Neural cell (in vitro differentiated cells): ENCODE results near the gene TRPV3. TPM values are rescaled to one million over a fixed set of nuclear protein-coding genes. Genes with fewer than 3 reads are reported as not detected.
"Not testable (repeated sequence)": the region's sequence is repeated elsewhere in the genome, so short reads cannot be mapped to it uniquely, and the experiment has no call there.

Experiments used
- H2AFZ ChIP-seq: fragments of 200-600, 300-800 bp; sonication (generic), shearing (Covaris generic); 2 replicates; pipeline ENCODE4 v1.6.0; 2014; ENCODE audit warnings: low read depth, mild to moderate bottlenecking, antibody characterized with exemption, low read length, moderate library complexity
- H3F3A ChIP-seq: fragments of 200-600 bp; shearing (Covaris generic); 2 replicates; pipeline ENCODE4 v1.6.1; 2016; ENCODE audit warnings: mild to moderate bottlenecking, moderate library complexity, mixed read lengths, antibody characterized with exemption, low read length; ENCODE audit not compliant: insufficient read depth, poor library complexity, severe bottlenecking
- H3K27ac ChIP-seq: fragments of 200-600, 300-800 bp; sonication (generic), shearing (Covaris generic); 2 replicates; pipeline ENCODE4 v1.5.1; 2014; ENCODE audit warnings: mild to moderate bottlenecking, low read length, moderate library complexity
- H3K27me3 ChIP-seq: fragments of 300-800, 200-600 bp; sonication (generic), shearing (Covaris generic); 2 replicates; pipeline ENCODE4 v1.6.0; 2014; ENCODE audit warnings: mild to moderate bottlenecking, low read depth, low read length, moderate library complexity; ENCODE audit not compliant: insufficient read depth
- H3K36me3 ChIP-seq: fragments of 300-800, 200-600 bp; sonication (generic), shearing (Covaris generic); 2 replicates; pipeline ENCODE4 v1.5.1; 2014; ENCODE audit warnings: mild to moderate bottlenecking, antibody characterized with exemption, low read length, moderate library complexity; ENCODE audit not compliant: insufficient read depth
- H3K4me2 ChIP-seq: fragments of 300-800, 200-600 bp; sonication (generic), shearing (Covaris generic); 2 replicates; pipeline ENCODE4 v1.6.0; 2014; ENCODE audit warnings: mild to moderate bottlenecking, low read length
- H3K4me3 ChIP-seq: fragments of 300-800, 200-600 bp; sonication (generic), shearing (Covaris generic); 2 replicates; pipeline ENCODE4 v1.5.1; 2014; ENCODE audit warnings: mild to moderate bottlenecking, low read length, moderate library complexity
- H3K79me2 ChIP-seq: fragments of 200-600 bp; shearing (Covaris generic); replicated peaks from 2 replicates; pipeline ENCODE4 v1.6.0; 2014; ENCODE audit warnings: mild to moderate bottlenecking, low read length, moderate library complexity; ENCODE audit not compliant: insufficient read depth
- H3K9ac ChIP-seq: fragments of 300-800, 200-600 bp; sonication (generic), shearing (Covaris generic); 2 replicates; pipeline ENCODE4 v1.6.1; 2016; ENCODE audit warnings: mild to moderate bottlenecking, low read length, mixed read lengths
- H3K9me2 ChIP-seq: fragments of 200-600 bp; shearing (Covaris generic); 2 replicates; pipeline ENCODE4 v1.6.1; 2016; ENCODE audit warnings: mild to moderate bottlenecking, low read length, mixed read lengths; ENCODE audit not compliant: insufficient read depth
- H3K9me3 ChIP-seq: fragments of 200-600, 300-800 bp; sonication (generic), shearing (Covaris generic); 2 replicates; pipeline ENCODE4 v1.6.1; 2016; ENCODE audit warnings: mild to moderate bottlenecking, mixed run types, low read length, moderate library complexity, mixed read lengths
- H4K20me1 ChIP-seq: fragments of 200-600 bp; shearing (Covaris generic); 2 replicates; pipeline ENCODE4 v1.6.1; 2016; ENCODE audit warnings: mild to moderate bottlenecking, mixed run types; ENCODE audit not compliant: insufficient read depth
- EP300 ChIP-seq: fragments of 450-650 bp; conservative IDR thresholded peaks from 2 replicates; pipeline ENCODE4 v1.6.1; 2014; ENCODE audit warnings: antibody characterized with exemption, mild to moderate bottlenecking, moderate library complexity; ENCODE audit not compliant: poor library complexity, severe bottlenecking
- EZH2 ChIP-seq: fragments of 200-600, 300-800 bp; shearing (Covaris generic), sonication (generic); IDR thresholded peaks from 2 replicates; pipeline ENCODE4 v1.6.1; 2014; ENCODE audit warnings: antibody characterized with exemption, low read length, borderline replicate concordance, mild to moderate bottlenecking; ENCODE audit not compliant: insufficient read depth, poor library complexity, severe bottlenecking
- MXI1 ChIP-seq: fragments of 450-650 bp; conservative IDR thresholded peaks from 2 replicates; pipeline ENCODE4 v1.6.1; 2014; ENCODE audit warnings: antibody characterized with exemption, mild to moderate bottlenecking; ENCODE audit not compliant: poor library complexity, severe bottlenecking
- POLR2AphosphoS5 ChIP-seq: IDR thresholded peaks from 2 replicates; pipeline ENCODE4 v1.6.1; 2012
- RAD21 ChIP-seq: fragments of 450-650 bp; conservative IDR thresholded peaks from 2 replicates; pipeline ENCODE4 v1.6.1; 2014; ENCODE audit warnings: antibody characterized with exemption, mild to moderate bottlenecking, moderate library complexity
- SMC3 ChIP-seq: fragments of 450-650 bp; conservative IDR thresholded peaks from 2 replicates; pipeline ENCODE4 v1.6.1; 2014; ENCODE audit warnings: antibody characterized with exemption, mild to moderate bottlenecking, moderate library complexity; ENCODE audit not compliant: poor library complexity
- TAF1 ChIP-seq: IDR thresholded peaks from 2 replicates; pipeline ENCODE4 v1.6.1; 2012; ENCODE audit warnings: low read depth
- polyA plus RNA-seq: library from polyadenylated mRNA; depleted of rRNA; stranded (reverse); fragments of >200 nt; gene quantifications from 2 replicates; pipeline ENCODE4 v1.2.3, GENCODE V29; 2014
- TF ChIP-seq, protein P1 (sequence below): fragments of 450-650 bp; IDR thresholded peaks from 2 replicates; pipeline ENCODE4 v1.5.1; 2014; ENCODE audit warnings: antibody characterized with exemption, mild to moderate bottlenecking, moderate library complexity; ENCODE audit not compliant: poor library complexity, severe bottlenecking
- TF ChIP-seq, protein P2 (sequence below): IDR thresholded peaks from 2 replicates; pipeline ENCODE4 v1.6.1; 2012; ENCODE audit warnings: borderline replicate concordance

TRPV3 gene
- polyA plus RNA-seq, 1 donor from 2014 or later, result 0.19 TPM

DNA sequence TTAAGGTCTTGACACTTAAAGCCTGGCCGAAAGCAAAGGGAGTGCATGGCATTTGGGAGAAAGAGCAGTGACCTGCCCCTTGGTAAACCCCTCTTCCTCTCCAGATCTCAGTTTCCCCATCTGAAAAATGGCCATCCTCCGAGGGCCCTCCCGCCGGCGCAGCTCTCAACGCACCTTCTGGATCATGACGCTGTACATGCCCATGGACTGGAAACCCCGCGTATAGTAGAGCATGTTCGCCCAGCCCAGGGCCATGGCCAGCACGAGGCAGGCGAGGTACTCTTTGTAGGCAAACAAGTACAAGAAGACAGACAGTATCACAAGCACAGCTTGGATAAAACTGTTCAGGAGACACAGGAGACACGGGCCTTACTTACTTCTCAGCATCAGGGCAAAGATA lies 33.6 kb downstream of the TRPV3 start:
- Histone ChIP-seq H3K9me3 (no peaks in the 10 kb centered on the region), H3F3A (no peaks in the 10 kb centered on the region), H4K20me1 (no peaks in the 10 kb centered on the region), H3K27ac (no peak overlapping the region), H3K9me2 (no peaks in the 10 kb centered on the region), H3K4me2 (no peak overlapping the region), H3K9ac (no peak overlapping the region), H2AFZ (no peak overlapping the region), H3K27me3 (no peaks in the 10 kb centered on the region), H3K4me3 (no peak overlapping the region), H3K36me3 (no peaks in the 10 kb centered on the region), H3K79me2 (no peaks in the 10 kb centered on the region)
- TF ChIP-seq TAF1 (no peak), MXI1 (no peak), EZH2 (no peak), EP300 (no peak), SMC3 (no peak), POLR2AphosphoS5 (no peak), RAD21 (no peak)
- TF ChIP-seq, protein P1, sequence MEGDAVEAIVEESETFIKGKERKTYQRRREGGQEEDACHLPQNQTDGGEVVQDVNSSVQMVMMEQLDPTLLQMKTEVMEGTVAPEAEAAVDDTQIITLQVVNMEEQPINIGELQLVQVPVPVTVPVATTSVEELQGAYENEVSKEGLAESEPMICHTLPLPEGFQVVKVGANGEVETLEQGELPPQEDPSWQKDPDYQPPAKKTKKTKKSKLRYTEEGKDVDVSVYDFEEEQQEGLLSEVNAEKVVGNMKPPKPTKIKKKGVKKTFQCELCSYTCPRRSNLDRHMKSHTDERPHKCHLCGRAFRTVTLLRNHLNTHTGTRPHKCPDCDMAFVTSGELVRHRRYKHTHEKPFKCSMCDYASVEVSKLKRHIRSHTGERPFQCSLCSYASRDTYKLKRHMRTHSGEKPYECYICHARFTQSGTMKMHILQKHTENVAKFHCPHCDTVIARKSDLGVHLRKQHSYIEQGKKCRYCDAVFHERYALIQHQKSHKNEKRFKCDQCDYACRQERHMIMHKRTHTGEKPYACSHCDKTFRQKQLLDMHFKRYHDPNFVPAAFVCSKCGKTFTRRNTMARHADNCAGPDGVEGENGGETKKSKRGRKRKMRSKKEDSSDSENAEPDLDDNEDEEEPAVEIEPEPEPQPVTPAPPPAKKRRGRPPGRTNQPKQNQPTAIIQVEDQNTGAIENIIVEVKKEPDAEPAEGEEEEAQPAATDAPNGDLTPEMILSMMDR, result no peak
- TF ChIP-seq, protein P2, sequence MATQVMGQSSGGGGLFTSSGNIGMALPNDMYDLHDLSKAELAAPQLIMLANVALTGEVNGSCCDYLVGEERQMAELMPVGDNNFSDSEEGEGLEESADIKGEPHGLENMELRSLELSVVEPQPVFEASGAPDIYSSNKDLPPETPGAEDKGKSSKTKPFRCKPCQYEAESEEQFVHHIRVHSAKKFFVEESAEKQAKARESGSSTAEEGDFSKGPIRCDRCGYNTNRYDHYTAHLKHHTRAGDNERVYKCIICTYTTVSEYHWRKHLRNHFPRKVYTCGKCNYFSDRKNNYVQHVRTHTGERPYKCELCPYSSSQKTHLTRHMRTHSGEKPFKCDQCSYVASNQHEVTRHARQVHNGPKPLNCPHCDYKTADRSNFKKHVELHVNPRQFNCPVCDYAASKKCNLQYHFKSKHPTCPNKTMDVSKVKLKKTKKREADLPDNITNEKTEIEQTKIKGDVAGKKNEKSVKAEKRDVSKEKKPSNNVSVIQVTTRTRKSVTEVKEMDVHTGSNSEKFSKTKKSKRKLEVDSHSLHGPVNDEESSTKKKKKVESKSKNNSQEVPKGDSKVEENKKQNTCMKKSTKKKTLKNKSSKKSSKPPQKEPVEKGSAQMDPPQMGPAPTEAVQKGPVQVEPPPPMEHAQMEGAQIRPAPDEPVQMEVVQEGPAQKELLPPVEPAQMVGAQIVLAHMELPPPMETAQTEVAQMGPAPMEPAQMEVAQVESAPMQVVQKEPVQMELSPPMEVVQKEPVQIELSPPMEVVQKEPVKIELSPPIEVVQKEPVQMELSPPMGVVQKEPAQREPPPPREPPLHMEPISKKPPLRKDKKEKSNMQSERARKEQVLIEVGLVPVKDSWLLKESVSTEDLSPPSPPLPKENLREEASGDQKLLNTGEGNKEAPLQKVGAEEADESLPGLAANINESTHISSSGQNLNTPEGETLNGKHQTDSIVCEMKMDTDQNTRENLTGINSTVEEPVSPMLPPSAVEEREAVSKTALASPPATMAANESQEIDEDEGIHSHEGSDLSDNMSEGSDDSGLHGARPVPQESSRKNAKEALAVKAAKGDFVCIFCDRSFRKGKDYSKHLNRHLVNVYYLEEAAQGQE, result no peak

DNA sequence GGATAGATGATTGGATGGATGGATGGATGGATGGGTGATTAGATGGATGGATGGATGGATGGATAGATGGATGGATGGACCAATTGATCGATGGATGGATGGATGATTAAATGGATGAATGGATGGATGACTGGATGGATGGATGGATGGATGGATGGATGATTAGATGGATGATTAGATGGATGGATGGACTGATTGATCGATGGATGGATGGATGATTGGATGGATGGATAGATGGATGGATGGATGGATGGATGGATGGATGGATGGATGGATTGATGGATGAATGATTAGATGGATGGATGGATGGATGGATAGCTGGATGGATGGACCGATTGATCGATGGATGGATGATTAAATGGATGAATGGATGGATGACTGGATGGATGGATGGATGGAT lies 38.1 kb downstream of the TRPV3 start:
- not testable (repeated sequence) for H3K9me2 ChIP-seq, H3K27me3 ChIP-seq, H3K9ac ChIP-seq, H3K27ac ChIP-seq, H3K4me3 ChIP-seq, H3K9me3 ChIP-seq, H2AFZ ChIP-seq, H3K36me3 ChIP-seq, H3K4me2 ChIP-seq, H3K79me2 ChIP-seq, H4K20me1 ChIP-seq, H3F3A ChIP-seq

DNA sequence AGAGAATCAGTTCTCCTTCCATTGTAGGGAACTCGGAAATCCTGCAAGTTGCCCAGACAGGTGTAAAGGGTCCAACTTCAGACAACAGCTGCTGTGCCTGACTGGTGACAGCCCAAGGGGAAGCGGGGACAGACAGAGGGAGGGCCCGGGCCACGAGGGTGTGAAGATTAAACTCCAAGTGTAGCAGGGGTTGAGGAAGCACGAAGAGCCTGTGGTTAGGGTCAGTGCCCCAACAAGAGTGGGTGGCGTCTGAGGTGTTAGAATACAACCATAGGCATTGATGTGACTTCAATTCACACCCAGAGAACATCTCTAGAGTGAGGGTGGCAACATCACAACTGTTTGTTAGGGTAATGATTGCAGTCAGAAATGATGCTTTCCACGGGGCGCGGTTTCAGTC lies 42.7 kb downstream of the TRPV3 start:
- TF ChIP-seq RAD21 (no peak), TAF1 (no peak)
- H3K27ac ChIP-seq, result no peak overlapping the region
- no peaks in the 10 kb centered on the region for H3K79me2 ChIP-seq
- no peak overlapping the region for H3K4me3 ChIP-seq
- H3K9ac ChIP-seq, result no peak overlapping the region
- H4K20me1 ChIP-seq, result no peaks in the 10 kb centered on the region
- H3F3A ChIP-seq, result no peaks in the 10 kb centered on the region
- no peak overlapping the region for H2AFZ ChIP-seq
- H3K27me3 ChIP-seq, result no peaks in the 10 kb centered on the region
- H3K4me2 ChIP-seq, result no peak overlapping the region
- H3K9me2 ChIP-seq, result no peaks in the 10 kb centered on the region
- no peaks in the 10 kb centered on the region for H3K9me3 ChIP-seq
- H3K36me3 ChIP-seq, result no peaks in the 10 kb centered on the region

DNA sequence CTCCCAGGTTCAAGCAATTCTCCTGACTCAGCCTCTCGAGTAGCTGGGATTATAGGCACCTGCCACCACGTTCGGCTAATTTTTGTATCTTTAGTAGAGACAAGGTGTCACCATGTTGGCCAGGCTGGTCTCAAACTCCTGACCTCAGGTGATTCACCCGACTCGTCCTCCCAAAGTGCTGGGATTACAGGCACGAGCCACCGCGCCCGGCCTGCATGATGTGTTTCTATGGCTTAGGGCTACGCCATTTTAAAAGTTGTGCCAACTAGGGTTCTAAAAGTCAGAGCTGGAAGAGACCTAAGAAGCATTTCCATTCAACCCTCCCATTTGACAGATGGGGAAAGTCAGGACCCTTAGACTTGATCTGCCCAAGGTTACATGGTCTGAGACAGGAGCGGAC lies 43.4 kb downstream of the TRPV3 start:
- H3K9ac ChIP-seq, H3K36me3 ChIP-seq, H4K20me1 ChIP-seq, H3K4me2 ChIP-seq, H2AFZ ChIP-seq, H3K9me3 ChIP-seq, H3K27me3 ChIP-seq, H3K27ac ChIP-seq, H3K9me2 ChIP-seq, H3K79me2 ChIP-seq, H3F3A ChIP-seq, H3K4me3 ChIP-seq: not testable (repeated sequence)
